Muscle of arm (tissue), 12 donors: ENCODE results near the gene ZBTB12. TPM values are rescaled to one million over a fixed set of nuclear protein-coding genes. Genes with fewer than 3 reads are reported as not detected.
"Not testable (repeated sequence)": the region's sequence is repeated elsewhere in the genome, so short reads cannot be mapped to it uniquely, and the experiment has no call there.

Experiments used
- DNase-seq: peaks from one replicate; pipeline ENCODE4 v3.0.0-alpha.2; 2013
- polyA plus RNA-seq, 12 donors: library from polyadenylated mRNA; unstranded; fragments of 120-200 nt; gene quantifications; one replicate each; pipeline ENCODE4 v1.2.1, GENCODE V29; 2013; ENCODE audit not compliant: insufficient read length in 12 of 12

Gene ZBTB12
- polyA plus RNA-seq, 12 donors: 7.5 to 17.3 (median 9.7) TPM; not detected in 1

GRCh38 chr6:31878726-31879125 is 23.2 kb downstream of the ZBTB12 start, which contains the start of gene SLC44A4:
TSS of gene SLC44A4 (minus strand) at chr6:31878997. CDS start at chr6:31878980, 17 bp downstream.
- no peak for DNase-seq

- DNase-seq: no peak
Observed at GRCh38 chr6:31878222-31878621, 23.7 kb downstream of the ZBTB12 start.

- DNase-seq: no peak
Observed at GRCh38 chr6:31877651-31878161, 24.2 kb downstream of the ZBTB12 start.

- no peak for DNase-seq
Observed at GRCh38 chr6:31877125-31877650, 24.7 kb downstream of the ZBTB12 start.

DNA sequence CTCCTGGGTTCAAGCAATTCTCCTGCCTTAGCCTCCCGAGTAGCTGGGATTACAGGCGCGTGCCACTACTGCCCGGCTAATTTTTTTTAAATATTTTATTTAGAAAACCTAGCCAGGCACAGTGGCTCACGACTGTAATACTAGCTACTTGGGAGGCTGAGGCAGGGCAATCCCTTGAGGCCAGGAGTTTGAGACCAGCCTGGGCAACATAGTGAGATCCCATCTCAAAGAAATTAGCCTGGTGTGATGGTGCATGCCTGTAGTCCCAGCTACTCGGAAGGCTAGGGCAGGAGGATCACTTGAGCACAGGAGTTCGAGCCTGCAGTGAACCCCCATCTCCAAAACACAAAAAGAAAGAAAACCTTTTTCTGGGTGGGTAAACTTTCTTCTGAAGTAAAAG is 25.5 kb downstream of the ZBTB12 start:
- no peak for DNase-seq

GRCh38 chr6:31875877-31876276 is 26.0 kb downstream of the ZBTB12 start:
- DNase-seq: no peak

DNA sequence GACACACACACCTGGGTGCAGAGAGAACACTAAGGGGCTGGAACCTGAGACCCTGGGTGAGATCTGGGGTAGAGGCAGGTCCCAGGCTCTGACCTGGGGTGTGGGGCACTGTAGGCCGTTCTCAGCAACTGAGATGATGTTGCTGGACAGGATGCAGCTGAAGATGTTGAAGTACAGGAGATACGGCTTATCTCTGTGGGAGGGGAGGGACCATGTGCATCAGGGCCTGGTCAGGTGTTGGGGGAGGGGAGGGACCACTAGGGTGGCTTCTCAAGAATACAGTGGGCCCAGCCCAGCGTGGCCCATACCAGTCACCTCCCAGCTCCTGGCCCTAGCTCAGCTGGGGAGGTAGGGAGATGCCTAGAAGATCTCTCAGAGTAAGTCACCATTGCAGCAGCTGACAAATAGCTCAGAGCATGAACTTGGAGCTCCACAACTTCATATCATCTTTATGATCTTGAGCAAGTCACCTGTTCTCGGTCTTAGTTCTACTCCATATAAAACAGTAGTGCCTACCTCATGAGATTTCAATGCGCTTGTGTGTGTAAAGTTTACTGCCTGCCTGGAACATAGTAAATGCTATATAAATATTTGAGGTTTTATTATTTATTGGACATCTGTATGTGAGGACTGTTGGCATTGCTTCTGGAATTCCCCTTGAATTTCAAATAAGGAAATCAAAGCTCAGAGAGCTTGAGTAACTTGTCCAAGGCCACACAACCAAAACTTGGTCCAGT is 26.9 kb downstream of the ZBTB12 start:
- DNase-seq: no peak

DNA sequence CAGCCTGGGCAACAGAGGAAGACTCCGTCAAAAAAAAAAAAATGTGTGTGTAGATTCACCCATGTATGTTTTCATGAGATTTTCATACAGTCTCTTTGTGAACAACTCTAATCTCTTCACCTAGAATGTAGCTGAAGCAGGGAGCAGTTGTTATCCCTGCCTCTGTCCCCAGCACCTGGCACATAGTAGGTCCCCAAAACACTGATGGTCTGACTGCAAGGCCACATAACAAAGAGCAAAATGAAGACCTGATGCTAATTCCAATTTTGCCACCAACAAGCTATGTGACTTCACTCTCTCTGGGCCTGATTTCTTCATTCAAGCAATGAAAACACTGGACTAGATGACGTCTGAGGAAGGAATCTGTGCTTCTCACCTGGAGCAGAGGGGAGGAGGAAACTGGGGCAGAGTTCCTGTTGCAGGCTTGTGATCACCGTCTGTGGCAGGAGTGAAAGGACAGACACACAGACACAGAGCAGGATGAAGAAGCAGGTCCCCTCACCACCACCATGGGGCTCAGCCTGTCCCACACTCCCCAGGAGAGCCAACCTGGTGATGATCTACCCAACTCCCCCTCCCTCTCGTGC is 27.7 kb downstream of the ZBTB12 start:
- no peak for DNase-seq

DNA sequence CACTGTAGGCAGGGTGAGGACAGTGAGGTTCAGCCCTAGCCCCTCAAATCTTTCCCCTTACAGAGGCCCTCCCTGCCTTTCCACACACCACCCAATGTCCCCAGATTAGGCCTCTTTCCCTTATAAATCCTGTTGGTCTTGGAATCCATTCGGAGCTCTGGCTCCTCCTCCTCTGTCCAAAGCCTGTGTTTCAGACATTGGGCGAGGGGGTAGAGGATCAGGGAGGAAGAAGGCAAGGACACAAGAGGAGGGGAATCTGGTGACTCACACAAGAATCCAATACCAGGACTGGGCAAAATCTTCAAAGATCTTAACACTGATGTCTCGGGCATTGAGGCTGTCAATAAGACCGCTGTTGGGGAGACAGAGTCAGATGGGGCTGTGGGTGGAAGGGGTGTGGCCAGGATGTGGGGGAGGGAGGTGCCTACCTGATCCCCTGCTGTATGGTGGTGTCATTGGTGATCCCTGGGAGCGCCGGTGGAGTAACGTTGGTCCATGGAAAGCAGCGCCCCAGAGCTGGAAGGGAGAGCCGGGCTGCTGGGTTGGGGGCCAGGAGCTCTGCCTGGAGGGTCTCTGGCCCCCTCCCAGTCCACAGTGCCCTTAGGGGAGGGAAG is 30.7 kb downstream of the ZBTB12 start:
- no peak for DNase-seq

DNA sequence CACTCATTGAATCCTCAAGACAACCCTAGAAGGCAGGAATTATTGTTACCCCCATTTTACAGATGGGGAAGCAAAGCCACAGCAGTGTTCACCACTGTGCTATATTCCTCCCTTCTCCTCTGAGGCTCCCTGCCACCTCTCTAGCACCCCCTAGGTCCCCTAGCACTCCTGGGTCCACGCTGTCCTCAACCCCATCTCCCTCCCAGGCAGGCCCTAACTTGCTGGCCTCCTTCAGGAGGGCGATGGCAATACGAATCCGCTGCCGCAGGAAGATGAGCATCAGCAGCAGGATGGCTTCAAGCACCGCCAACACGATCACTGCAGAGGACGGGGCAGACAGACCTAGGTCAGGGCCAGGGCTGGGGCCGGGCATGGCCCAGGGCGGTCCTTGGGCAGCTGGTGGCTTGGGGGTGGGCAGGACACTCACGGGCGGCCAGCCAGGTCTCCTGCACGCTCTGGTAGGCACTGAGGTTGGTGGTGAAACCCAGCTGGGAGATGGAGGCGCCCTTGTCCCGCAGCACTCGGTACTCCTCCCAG is 31.4 kb downstream of the ZBTB12 start:
- no peak for DNase-seq

- DNase-seq: no peak
Observed at GRCh38 chr6:31869343-31869742, 32.5 kb downstream of the ZBTB12 start.

DNA sequence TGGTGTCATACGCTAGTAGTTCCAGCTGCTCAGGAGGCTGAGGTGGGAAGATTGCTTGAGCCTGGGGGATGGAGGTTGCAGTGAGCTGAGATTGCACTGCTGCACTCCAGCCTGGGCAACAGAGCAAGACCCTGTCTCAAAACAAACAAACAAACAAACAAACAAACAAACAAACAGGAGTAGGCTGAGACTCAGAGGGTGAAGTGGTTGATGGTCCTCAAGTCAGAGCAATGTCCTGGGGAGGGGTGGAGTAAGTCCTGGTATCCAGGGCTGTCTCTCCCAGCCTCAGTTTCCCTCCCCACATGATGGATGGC is 33.3 kb downstream of the ZBTB12 start:
- DNase-seq: not testable (repeated sequence)

GRCh38 chr6:31865205-31866118 is 36.4 kb downstream of the ZBTB12 start:
- DNase-seq: no peak

GRCh38 chr6:31864818-31865204 is 37.1 kb downstream of the ZBTB12 start:
- no peak for DNase-seq

- not testable (repeated sequence) for DNase-seq
Observed at GRCh38 chr6:31864123-31864562, 37.7 kb downstream of the ZBTB12 start.

DNA sequence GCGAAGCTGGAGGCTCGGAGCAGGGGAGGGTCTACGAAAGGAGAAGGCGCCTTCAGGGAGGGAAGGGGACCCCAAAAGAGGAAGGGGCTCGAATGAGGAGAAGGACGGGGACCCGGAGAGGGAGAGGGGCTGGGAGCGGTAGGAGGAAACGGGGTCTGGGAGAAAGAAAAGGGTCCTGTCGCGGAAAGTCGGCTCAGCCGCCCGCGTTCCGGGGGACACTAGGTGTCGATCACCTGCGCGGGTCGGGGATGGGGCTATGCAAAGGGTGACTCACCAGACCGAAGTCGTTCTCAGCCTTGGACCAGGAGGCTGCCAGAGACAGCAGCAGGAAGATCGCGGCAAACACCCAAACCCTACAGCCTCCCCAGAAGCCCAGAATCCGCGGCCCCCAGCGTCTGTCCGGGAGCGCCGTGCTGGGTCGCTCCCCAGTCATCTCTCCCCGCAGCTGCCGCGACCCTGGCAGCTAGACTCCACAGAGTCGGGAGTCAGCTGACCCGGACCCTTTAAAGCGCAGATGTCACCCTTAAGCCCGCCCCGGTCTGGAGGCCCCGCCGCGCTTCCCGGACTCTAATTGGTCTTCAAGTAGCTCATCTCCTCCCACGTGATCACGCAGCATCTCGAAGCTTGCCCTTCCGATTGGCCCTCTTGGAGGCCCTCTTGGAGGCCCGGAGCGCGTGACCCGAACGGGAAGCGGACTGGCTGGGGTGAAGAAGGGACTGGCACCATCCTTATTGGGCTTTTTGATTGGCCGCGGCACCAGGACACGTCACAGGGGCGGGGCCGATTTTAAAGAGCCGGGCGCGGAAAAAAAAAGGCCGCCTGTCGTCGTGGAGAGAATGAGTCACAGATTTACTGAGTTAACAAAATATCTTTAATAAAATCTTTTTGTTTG is 39.3 kb downstream of the ZBTB12 start, which contains the start of gene NEU1:
TSS of gene NEU1 (minus strand) at position 478 of the 892 bp plus-strand sequence. CDS start at position 433, 45 bp downstream.
- DNase-seq: peak; percentile 99

- DNase-seq: no peak
Observed at GRCh38 chr6:31861919-31862343, 40.0 kb downstream of the ZBTB12 start.

- DNase-seq: no peak
Observed at GRCh38 chr6:31861150-31861549, 40.7 kb downstream of the ZBTB12 start.

DNA sequence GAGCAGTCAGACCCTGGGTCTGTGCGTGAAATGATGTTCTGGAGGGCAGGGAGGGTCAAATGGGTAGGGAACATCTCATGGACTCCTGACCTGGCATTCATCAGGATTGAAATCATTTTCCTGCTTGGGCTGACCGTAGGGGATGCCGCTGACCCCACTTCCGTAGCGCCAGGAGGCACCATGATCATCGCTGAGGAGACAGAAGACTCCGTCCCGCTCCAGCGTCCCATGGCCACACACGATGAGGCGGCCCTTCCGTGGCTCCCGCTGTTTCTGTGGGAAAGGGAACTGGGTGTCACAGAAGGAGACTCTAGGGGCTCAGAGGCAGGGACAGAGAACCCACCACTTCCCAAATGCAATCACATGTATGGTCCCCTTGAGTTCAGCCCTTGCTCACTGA is 41.5 kb downstream of the ZBTB12 start:
- DNase-seq: no peak

DNA sequence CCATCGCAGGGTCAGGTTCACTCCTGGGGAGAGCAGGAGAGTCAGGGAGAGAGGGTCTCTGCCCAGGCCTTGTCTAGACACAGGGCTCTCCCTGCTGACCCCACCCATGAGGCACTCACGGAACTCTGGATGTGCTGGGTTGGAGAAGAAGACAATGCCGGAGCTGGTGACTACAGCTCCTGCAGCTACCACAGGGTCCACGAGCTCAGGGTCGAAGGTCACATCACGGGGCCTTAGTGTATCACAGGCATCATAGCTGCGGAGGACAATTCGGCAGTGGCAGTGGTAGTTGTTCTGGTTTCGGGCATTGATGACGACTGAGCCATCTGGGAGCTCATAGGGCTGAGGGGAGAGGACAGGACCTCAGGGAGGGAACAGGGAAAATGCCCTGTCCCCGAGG is 42.0 kb downstream of the ZBTB12 start:
- no peak for DNase-seq
